Measurements from ENCODE around the gene CAMTA1.

The CAMTA1 gene

DNA sequence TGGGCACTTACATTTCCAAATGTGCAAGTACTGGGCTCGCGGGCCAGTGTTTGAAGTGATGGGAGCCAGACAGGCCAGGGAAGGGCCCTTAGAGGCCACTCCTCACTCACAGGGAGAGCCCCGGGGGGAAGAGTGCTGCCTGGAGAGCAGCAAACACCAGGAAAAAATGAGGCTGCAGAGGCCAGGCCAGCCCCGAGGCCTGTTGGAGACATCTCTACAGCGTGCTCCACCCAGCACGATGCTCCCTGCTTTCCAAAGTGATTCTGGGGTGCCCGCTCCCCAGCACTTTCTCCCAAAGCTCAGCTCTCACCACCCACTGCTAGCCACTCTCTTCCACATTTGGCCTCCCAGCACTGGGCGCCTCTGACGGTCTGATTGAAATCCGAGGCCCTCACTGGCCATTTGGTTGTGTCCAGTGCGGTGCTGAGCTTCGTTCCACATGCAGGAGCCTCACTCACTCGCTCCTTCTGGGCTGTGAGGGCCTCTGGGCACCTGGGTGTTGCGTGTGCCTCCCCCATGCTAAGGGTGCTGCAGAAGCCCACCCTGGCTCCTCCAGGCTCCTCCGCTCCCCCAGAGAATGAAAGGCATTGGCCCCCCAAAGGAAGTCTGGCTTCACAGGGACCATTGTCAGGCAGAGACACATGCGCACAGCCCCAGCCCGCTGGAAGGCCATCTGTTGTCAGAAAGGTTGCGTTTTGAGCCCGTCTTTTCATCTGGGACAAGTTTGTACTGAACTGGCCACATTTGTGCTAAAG is 600.4 kb downstream of the CAMTA1 start:
- no peak for DNase-seq

DNA sequence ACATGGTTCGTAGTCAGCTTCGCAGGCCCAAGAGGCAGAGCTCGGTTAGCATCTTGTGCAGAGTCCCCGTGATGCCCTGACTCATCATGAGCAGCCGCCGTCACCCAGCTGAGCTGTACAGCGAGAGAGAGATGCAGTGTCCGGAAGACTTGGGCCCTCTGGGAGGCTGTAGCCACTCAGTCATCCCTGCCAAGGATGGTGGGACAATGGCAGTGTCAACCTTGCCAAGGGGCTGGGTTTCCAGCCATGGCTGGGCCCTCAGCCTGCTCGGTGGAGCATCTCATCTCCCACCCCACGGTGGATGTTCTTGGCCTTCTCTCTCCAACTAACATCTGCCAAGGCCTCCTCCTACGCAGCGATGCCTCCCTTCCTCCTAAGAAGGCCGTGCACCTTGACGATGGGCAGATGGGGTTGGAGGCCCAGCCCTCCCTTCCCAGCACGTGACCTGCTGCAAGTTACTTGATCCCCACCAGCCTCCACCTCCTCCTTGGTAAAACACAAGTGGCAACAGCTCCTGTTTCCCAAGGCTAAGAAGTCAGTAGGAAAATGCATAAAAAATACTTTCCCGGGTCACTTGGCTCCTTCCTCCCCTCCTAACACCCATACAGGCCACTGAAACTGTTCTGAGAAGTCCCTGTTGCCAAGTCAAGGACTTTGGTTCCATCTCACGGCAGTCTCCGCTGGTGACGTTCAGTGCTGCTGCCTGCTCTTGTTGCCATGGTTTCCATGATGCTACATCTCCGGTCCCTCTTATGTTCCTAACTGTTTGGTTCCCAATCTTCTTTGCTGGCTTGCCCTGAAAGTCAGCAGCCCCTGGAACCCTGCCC is 601.2 kb downstream of the CAMTA1 start:
- DNase-seq: no peak

GRCh38 chr1:7387053-7387927 is 602.0 kb downstream of the CAMTA1 start:
- DNase-seq: no peak

DNA sequence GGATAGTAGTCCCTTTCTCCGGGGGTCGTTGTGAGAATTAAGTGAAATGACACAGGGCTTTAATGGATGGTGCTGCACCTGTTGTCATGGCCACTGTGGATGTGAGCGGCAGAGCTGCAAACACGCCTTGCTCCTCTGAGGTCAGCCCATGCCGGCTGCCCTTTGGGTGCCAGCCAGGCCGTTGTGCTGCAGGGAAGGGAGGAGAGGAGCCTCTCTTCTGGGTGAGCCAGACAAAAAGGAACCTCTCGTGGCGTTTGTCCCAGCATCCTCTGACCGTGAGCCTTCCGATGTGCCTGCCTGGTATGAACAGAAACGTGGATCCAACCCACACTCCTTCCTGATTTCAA is 602.9 kb downstream of the CAMTA1 start:
- no peak for DNase-seq

DNA sequence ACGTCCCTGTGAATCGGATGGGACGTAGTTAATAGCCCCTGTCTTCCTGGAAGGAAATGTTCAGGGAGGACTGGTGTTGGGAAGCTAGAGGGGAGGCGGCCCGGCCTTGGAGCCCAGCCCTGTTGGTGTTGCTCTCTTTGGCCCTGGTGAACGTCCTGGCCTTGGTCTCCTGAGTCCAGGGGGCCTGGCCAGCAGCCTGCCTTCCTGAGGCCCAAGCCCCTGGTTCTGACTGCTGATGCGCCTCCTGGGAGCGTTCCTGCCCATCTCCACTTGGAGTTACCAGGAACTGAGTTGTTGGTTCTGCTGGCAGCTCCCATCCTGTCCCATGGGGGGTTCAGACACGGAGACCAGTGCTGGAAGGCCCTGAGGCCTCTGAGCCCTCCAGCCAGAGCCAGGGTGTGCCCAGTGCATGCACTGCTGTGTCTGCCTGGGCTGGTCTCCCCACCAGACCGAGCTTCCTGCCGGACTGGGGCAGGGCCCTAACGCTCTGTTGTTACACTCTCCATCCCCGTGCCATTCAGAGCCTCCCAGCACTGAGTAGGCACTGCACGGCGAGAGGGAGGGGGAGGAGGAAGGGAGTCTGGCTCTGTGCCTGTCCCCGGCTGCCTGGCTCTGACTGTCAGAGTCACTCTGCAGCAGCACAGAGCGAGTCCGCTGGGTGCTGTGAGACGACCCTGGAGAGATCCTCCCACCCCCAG is 603.4 kb downstream of the CAMTA1 start:
- no peak for DNase-seq

GRCh38 chr1:7389201-7389905 is 604.1 kb downstream of the CAMTA1 start:
- no peak for DNase-seq

DNA sequence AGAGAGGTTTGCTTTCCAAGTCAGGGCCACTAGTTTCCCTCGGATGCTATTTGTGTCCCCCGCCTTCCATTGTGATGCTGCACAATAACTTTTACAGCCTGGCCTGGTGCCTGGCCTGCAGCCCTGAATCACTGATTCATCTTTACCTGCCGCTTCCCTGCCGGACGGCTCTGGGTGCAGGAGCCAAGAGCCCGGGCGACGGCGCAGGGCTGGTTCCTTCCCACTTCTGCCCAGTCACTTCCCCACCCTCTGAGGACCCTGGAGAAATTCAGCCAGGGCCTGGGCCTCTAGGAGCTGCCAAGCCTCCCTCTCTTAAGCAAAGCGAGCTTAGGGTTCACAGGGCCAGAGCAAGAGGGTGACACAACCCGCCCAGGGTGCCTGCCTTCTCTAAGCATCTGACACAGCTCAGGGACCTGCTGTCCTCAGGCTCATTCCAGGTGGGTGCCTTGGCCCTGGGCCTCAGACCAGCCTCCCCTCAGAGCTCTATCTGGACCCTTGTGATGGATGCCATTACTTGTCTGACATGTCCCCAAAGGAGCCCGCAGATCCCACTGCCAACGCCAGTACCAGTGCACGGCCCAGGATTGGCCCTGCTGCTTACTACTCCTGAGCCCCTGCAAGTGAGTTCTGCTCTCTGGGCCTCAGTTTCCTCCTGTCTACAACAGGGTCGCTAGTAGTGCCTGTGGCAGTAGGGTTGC is 604.8 kb downstream of the CAMTA1 start:
- no peak for DNase-seq

DNA sequence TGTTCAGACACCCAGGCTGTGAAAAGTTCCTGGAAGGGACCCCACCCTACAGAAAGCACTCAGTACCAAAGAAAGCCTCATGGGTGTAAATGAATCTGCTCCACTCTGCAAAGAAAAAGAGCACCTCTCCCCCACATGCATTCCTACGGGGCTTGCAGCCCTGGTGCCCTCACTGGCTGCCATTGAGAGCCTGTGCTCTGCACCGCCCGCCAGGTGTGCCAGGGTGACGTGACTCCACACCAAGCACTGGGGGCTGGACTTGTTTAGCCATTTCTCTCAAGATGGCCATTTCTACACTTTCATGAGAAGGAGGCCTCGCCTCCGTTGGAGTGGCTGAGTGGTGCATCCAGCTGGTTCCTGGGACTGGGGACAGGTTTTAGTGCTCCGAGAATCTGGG is 605.3 kb downstream of the CAMTA1 start:
- DNase-seq: no peak

- no peak for DNase-seq
Observed at GRCh38 chr1:7393136-7393535, 607.9 kb downstream of the CAMTA1 start.

GRCh38 chr1:7395251-7395650 is 610.0 kb downstream of the CAMTA1 start:
- no peak for DNase-seq

DNA sequence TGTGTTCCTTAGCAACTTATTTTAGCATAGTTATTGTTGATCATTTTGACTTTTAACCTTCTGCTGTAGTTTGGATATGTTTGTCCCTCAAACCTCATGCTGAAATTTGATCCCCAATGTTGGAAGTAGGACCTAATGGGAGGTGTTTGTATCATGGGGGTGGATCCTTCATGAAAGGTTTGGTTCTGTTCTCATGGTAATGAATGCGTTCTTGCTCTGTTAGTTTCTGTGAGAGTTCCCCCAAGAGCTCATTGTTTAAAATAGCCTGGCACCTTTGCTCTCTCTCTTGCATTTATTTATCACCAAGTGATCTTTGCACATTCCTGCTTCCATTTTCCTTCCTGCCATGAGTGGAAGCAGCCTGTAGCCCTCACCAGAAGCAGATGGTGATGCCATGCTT is 613.7 kb downstream of the CAMTA1 start:
- DNase-seq: no peak

- no peak for DNase-seq
Observed at GRCh38 chr1:7399514-7400125, 614.4 kb downstream of the CAMTA1 start.

- no peak for DNase-seq
Observed at GRCh38 chr1:7400566-7400965, 615.3 kb downstream of the CAMTA1 start.

GRCh38 chr1:7401814-7402547 is 616.7 kb downstream of the CAMTA1 start:
- DNase-seq: no peak

DNA sequence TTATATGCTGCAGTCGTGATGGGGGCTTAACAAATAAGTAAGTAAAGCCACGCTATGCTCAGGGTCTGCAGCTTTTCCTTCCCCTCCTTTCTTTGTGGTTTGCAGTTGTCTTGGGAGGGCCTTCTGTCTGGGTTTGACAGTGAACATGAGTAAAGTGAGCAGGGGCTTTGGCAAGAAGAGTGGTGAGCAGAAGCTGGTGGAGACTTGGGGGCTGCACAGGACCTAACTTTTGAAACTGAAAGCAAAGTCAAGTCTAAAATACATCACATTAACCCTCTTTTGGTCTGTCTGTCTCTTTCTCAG is 617.2 kb downstream of the CAMTA1 start:
- no peak for DNase-seq

GRCh38 chr1:7403265-7404045 is 618.2 kb downstream of the CAMTA1 start:
- DNase-seq: no peak

- no peak for DNase-seq
Observed at GRCh38 chr1:7404046-7404742, 618.9 kb downstream of the CAMTA1 start.

DNA sequence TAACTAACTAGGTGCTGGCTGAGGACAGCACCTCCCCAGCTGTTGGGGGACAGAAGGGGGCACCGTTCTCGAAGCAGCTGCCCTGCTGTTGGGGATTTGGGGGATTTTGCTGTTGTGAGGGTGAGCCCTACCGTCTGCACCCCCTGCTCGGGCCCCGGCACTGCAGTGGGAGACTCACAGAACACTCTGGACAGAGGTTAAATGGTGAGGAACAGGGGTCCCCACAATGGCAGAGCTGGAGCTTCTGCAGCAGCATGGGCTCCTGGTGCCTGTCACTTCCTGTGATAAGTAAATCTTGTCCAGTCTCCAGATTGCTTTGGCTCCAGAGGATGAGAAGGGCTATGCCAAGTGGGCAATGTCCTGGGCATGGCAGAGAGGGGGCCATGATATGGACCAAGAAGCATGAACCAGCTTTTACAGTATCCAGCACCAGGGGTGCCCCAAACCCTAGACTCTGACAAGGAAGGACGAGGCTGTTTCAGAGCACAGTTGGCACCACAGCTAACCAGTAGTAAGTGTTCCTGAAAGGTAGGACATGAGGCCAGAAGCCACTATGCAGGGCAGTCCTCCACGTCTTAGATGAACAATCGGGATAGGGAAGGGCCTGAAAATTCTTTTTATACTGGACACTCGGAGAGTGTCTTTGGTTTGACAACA is 620.7 kb downstream of the CAMTA1 start:
- no peak for DNase-seq
